SU-DHL-6 (cell line): ENCODE measurements around the gene SIRT6.

Source experiments
- H2AFZ ChIP-seq: fragments of 200-600 bp; sonication (generic); 2 replicates; pipeline ENCODE4 v1.6.1; 2014; ENCODE audit warnings: low read depth, mild to moderate bottlenecking, moderate library complexity, mixed read lengths, antibody characterized with exemption, low read length; ENCODE audit not compliant: severe bottlenecking
- H3F3A ChIP-seq: fragments of 200-600 bp; shearing (Covaris generic); 2 replicates; pipeline ENCODE4 v1.6.0; 2016; ENCODE audit warnings: antibody characterized with exemption, mild to moderate bottlenecking; ENCODE audit not compliant: insufficient read depth
- H3K27ac ChIP-seq: fragments of 200-600 bp; sonication (generic); 2 replicates; pipeline ENCODE4 v1.5.1; 2016; ENCODE audit warnings: low read depth, mild to moderate bottlenecking, low read length, moderate library complexity, mixed read lengths
- H3K27me3 ChIP-seq: fragments of 200-600 bp; sonication (generic), shearing (Covaris generic); 2 replicates; pipeline ENCODE4 v1.6.0; 2014; ENCODE audit warnings: mild to moderate bottlenecking, low read length
- H3K36me3 ChIP-seq: fragments of 200-600 bp; sonication (generic); 2 replicates; pipeline ENCODE4 v1.6.1; 2014; ENCODE audit warnings: mild to moderate bottlenecking, low read length, mixed read lengths
- H3K4me2 ChIP-seq: fragments of 300-600, 200-600 bp; shearing (Covaris generic), sonication (generic); 2 replicates; pipeline ENCODE4 v1.6.0; 2014; ENCODE audit warnings: low read length, low read depth, mild to moderate bottlenecking; ENCODE audit not compliant: poor library complexity, severe bottlenecking
- H3K4me3 ChIP-seq: fragments of 200-600 bp; sonication (generic); 2 replicates; pipeline ENCODE4 v1.5.1; 2014; ENCODE audit warnings: antibody characterized with exemption, low read length, mild to moderate bottlenecking, mixed read lengths; ENCODE audit not compliant: insufficient read depth, poor library complexity, severe bottlenecking
- H3K79me2 ChIP-seq: fragments of 200-600 bp; sonication (generic); 2 replicates; pipeline ENCODE4 v1.6.1; 2014; ENCODE audit warnings: mild to moderate bottlenecking, low read length, moderate library complexity; ENCODE audit not compliant: insufficient read depth
- H3K9ac ChIP-seq: fragments of 200-600 bp; sonication (generic); 2 replicates; pipeline ENCODE4 v1.7.0; 2014; ENCODE audit warnings: mild to moderate bottlenecking, low read length
- H3K9me2 ChIP-seq: fragments of 200-600 bp; sonication (generic); replicated peaks from 2 replicates; pipeline ENCODE4 v1.6.1; 2014; ENCODE audit warnings: low read length; ENCODE audit not compliant: insufficient read depth
- H3K9me3 ChIP-seq: fragments of 200-600 bp; sonication (generic); 2 replicates; pipeline ENCODE4 v1.6.1; 2014; ENCODE audit warnings: low read length, mixed read lengths; ENCODE audit not compliant: insufficient read depth
- H4K20me1 ChIP-seq: fragments of 200-600 bp; sonication (generic); 2 replicates; pipeline ENCODE4 v1.6.1; 2014; ENCODE audit warnings: low read depth, mild to moderate bottlenecking, antibody characterized with exemption, low read length, moderate library complexity, mixed read lengths
- EZH2phosphoT487 ChIP-seq: fragments of 200-600 bp; sonication (generic), shearing (Covaris generic); conservative IDR thresholded peaks from 2 replicates; pipeline ENCODE4 v1.6.1; 2018; ENCODE audit warnings: mild to moderate bottlenecking, antibody characterized with exemption, low read length, moderate library complexity, mixed read lengths
- TF ChIP-seq, protein P1 (sequence below): fragments of 200-600 bp; sonication (generic); IDR thresholded peaks from one replicate; pipeline ENCODE4 v1.5.1; 2017; ENCODE audit warnings: antibody characterized with exemption, mild to moderate bottlenecking, low read length, moderate library complexity; ENCODE audit not compliant: insufficient read depth, poor library complexity, severe bottlenecking

Gene SIRT6

DNA sequence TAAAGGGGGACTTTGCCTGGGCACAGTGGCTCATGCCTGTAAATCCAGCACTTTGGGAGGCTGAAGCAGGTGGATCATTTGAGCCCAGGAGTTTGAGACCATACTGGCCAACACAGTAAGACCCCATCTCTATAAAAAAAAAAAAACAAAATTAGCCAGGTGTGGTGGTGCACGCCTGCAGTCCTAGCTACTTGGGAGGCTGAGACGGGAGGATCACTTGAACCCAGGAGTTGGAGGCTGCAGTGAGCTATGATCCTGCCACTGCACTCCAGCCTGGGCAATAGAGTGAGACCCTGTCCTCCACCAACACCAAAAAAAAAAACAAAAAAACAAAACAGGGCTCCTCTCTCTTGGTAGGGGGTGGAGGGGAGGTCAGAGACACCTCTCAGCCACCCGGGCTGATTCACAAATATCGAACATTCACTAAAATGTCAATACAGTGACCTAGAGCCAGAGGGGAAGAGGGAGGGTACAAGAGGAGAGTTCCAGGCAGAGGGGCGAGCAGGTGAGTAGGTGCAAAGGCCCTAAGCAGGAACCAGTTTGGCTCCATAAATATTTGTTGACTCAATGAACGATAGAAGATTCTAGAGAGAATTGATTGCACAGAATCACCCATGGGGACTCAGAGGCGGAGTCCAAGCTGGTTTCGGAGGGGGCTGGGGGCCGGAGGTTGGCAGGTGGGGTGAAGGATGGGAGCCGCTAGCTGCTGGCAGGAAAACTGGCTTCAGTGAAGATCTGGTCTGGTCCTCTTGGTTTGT, 29.9 kb downstream of the SIRT6 start:
- no peak overlapping the region for H3K9ac ChIP-seq
- no peak overlapping the region for H3K27ac ChIP-seq
- no peaks in the 10 kb centered on the region for H3K79me2 ChIP-seq
- H3K4me2 ChIP-seq, result no peak overlapping the region
- no peak overlapping the region for H2AFZ ChIP-seq
- H3K9me3 ChIP-seq, result no peaks in the 10 kb centered on the region
- H4K20me1 ChIP-seq, result no peaks in the 10 kb centered on the region
- H3K4me3 ChIP-seq, result no peak overlapping the region
- H3K9me2 ChIP-seq, result no peaks in the 10 kb centered on the region
- H3K27me3 ChIP-seq, result no peaks in the 10 kb centered on the region
- no peaks in the 10 kb centered on the region for H3K36me3 ChIP-seq
- H3F3A ChIP-seq, result no peaks in the 10 kb centered on the region
- TF ChIP-seq EZH2phosphoT487, result no peak
- TF ChIP-seq, protein P1, sequence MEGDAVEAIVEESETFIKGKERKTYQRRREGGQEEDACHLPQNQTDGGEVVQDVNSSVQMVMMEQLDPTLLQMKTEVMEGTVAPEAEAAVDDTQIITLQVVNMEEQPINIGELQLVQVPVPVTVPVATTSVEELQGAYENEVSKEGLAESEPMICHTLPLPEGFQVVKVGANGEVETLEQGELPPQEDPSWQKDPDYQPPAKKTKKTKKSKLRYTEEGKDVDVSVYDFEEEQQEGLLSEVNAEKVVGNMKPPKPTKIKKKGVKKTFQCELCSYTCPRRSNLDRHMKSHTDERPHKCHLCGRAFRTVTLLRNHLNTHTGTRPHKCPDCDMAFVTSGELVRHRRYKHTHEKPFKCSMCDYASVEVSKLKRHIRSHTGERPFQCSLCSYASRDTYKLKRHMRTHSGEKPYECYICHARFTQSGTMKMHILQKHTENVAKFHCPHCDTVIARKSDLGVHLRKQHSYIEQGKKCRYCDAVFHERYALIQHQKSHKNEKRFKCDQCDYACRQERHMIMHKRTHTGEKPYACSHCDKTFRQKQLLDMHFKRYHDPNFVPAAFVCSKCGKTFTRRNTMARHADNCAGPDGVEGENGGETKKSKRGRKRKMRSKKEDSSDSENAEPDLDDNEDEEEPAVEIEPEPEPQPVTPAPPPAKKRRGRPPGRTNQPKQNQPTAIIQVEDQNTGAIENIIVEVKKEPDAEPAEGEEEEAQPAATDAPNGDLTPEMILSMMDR, result no peak

DNA sequence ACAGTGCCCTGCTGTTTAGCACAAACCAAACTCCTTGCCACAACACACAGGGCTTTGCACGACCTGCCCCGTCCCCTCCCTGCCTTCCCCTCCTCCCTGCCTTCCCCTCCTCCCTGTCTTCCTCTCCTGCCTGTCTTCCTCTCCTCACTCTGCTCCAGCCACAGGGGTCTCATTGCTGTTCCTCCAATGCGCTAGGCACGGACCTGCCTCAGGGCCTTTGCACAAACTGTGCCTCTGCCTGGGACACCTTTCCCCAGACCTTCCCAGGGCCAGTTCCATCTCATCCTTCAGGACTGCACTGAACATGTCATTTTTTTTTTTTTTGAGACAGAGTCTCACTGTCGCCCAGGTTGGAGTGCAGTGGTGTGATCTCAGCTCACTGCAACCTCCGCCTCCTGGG, 30.7 kb downstream of the SIRT6 start:
- H3K9me3 ChIP-seq, result no peaks in the 10 kb centered on the region
- no peak overlapping the region for H3K9ac ChIP-seq
- no peaks in the 10 kb centered on the region for H3F3A ChIP-seq
- no peak overlapping the region for H3K4me3 ChIP-seq
- H3K4me2 ChIP-seq, result no peak overlapping the region
- H3K27me3 ChIP-seq, result no peaks in the 10 kb centered on the region
- H4K20me1 ChIP-seq, result no peaks in the 10 kb centered on the region
- no peaks in the 10 kb centered on the region for H3K36me3 ChIP-seq
- no peak overlapping the region for H3K27ac ChIP-seq
- H2AFZ ChIP-seq, result no peak overlapping the region
- H3K9me2 ChIP-seq, result no peaks in the 10 kb centered on the region
- TF ChIP-seq EZH2phosphoT487, result no peak
- TF ChIP-seq, protein P1, result no peak
- H3K79me2 ChIP-seq, result no peaks in the 10 kb centered on the region

DNA sequence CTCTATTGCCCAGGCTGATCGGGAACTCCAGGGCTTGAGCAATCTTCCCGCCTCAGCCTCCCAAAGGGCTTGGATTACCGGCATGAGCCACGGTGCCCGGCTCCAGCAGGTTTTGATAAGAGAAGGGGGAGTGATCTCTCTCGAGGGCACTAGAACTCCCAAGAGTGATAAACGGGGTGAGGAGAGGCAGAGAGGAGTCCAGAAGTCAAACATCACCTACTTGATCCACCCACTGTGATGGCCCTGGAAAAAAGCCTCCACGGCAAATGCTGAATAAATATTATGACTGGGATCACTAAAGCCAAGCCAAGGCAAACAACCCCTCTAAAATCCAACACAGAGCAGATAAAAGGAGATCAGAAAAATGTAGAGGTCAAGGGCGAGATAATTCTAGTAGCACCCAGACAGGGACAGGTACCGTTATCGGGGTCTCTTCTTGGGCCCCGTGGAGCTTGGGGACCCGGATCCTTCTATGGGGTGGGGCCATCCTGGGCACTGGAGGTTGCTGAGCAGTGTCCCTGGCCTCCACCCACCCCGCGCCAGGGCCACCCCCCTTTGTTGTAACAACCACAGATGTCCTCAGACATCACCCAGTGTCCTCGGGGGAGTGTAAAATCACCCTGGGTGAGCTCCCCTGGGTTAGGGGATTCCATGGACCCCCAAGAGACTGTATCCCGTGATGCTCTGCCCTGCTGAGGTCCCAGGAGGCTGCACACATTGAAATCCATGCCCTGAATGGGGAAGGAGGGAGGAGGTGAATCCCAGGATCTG, 32.7 kb downstream of the SIRT6 start:
- no peaks in the 10 kb centered on the region for H4K20me1 ChIP-seq
- no peaks in the 10 kb centered on the region for H3K9me3 ChIP-seq
- H3K9me2 ChIP-seq, result no peaks in the 10 kb centered on the region
- no peak overlapping the region for H3K27ac ChIP-seq
- H3K9ac ChIP-seq, result no peak overlapping the region
- no peak overlapping the region for H3K4me3 ChIP-seq
- H2AFZ ChIP-seq, result no peak overlapping the region
- TF ChIP-seq, protein P1, result no peak
- TF ChIP-seq EZH2phosphoT487, result no peak
- no peaks in the 10 kb centered on the region for H3K79me2 ChIP-seq
- no peak overlapping the region for H3K4me2 ChIP-seq
- H3F3A ChIP-seq, result no peaks in the 10 kb centered on the region
- no peaks in the 10 kb centered on the region for H3K27me3 ChIP-seq
- no peaks in the 10 kb centered on the region for H3K36me3 ChIP-seq
